ENCODE measurements around the gene RTTN.

The RTTN gene

DNA sequence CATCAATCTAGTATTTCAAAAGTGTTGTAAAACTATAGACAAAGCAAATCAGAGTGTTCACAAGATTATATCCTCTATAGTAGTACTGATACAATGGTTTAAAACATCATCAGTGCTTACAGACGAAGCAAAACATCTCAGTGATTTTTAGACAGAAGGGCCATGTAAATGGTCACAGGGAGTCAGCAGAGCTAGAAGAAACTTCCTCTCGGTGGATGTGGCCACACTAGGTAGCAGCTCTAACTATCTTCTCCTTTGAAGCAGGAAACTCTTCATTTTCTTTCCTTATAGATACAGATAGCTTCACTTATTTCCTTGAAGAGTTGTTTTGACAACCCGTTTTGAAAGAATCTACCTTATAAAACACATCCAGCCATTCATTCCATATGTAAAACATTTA lies 177.4 kb downstream of the RTTN start:
- DNase-seq (ENCODE audit: low read depth): no peak
- no peak overlapping the region for H3K4me3 ChIP-seq (replicated peaks; ENCODE audit: low read depth, low read length)

DNA sequence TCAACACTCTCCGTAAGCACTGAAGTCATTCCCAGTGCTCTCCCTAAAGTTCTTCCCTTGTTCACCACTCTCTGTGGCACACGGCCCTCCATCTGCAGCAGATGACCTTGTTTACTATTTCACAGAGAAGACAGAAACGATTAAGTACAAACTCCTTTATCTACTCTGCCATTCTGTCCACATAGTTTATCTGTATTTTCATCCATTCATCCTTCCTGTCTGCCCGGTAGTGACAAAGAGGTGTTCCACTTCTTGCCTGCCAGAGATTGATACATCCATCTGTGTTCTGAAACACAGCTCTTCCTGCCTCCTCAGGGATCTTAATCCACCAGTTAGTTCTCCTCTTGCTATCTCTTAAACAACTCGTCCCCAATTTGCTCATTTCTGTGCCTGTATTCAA lies 179.9 kb downstream of the RTTN start:
- H3K4me3 ChIP-seq (replicated peaks; ENCODE audit: low read depth, low read length): no peak overlapping the region
- TF ChIP-seq, protein P1, sequence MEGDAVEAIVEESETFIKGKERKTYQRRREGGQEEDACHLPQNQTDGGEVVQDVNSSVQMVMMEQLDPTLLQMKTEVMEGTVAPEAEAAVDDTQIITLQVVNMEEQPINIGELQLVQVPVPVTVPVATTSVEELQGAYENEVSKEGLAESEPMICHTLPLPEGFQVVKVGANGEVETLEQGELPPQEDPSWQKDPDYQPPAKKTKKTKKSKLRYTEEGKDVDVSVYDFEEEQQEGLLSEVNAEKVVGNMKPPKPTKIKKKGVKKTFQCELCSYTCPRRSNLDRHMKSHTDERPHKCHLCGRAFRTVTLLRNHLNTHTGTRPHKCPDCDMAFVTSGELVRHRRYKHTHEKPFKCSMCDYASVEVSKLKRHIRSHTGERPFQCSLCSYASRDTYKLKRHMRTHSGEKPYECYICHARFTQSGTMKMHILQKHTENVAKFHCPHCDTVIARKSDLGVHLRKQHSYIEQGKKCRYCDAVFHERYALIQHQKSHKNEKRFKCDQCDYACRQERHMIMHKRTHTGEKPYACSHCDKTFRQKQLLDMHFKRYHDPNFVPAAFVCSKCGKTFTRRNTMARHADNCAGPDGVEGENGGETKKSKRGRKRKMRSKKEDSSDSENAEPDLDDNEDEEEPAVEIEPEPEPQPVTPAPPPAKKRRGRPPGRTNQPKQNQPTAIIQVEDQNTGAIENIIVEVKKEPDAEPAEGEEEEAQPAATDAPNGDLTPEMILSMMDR (IDR thresholded peaks at IDR 0.05; ENCODE audit: low read length, missing control alignments): no peak
- no peak for DNase-seq (ENCODE audit: low read depth)

More for the DNA sequence above, 177.4 kb downstream of the RTTN start:
- TF ChIP-seq, protein P1 (IDR thresholded peaks at IDR 0.05; ENCODE audit: low read length, missing control alignments): no peak

DNA sequence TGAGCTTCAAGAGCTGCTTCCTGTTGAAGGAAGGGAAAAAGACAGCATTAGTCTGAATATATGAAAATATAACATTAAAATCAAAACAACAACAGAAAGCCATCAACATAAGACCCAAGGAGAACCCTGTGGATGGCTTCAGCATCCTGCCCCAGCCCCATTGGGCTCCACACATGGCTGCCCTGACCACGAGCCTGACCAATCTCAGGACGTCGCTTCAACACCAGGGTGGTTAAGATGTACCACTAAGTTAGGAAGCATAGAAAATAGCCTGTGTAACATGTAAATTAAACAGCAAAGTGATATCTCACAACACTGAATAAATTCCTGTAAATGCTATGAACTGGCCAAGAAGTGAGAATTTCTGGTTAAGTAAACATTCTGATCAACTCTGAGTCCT lies 180.7 kb downstream of the RTTN start:
- TF ChIP-seq, protein P1 (IDR thresholded peaks at IDR 0.05; ENCODE audit: low read length, missing control alignments): no peak
- H3K4me3 ChIP-seq (replicated peaks; ENCODE audit: low read depth, low read length): no peak overlapping the region
- no peak for DNase-seq (ENCODE audit: low read depth)

DNA sequence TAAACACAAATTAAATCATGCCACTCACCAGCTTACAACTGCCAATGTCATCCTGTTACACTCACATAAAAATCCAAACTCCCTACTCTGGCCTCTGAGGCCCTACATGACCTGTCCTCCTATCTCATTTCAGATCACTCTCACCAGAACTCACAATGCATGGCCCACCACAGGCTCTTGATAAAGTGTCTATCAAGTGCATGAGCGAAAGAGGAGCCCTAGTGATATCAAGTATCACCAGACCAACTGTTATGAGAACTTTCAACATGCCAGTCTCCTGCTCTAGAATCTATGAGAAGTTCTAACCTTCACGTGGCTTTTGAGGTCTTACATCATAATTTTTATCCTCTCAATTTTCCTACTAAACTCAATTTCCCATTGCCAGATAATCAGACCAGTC lies 181.4 kb downstream of the RTTN start:
- TF ChIP-seq, protein P1 (IDR thresholded peaks at IDR 0.05; ENCODE audit: low read length, missing control alignments): no peak
- no peak for DNase-seq (ENCODE audit: low read depth)
- H3K4me3 ChIP-seq (replicated peaks; ENCODE audit: low read depth, low read length): no peak overlapping the region

DNA sequence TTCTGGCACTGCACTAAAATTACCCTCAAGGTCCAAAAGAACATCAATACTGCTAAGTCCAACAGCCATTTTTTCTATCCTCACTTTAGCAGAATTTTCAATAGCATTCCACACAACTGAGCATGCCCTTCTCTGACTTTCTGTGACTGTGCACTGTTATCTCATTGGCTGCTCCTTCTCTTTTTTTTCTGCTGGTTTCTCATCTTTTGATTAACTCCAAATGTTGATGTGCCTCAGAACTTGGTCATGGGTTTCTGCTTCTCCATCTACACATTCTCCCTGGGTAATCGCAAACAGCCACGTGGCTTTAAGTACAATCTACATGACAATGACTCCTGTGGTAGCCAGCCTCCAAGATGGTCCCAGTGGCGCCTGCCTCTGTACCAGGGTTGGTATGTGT lies 182.9 kb downstream of the RTTN start:
- TF ChIP-seq, protein P1 (IDR thresholded peaks at IDR 0.05; ENCODE audit: low read length, missing control alignments): no peak
- no peak for DNase-seq (ENCODE audit: low read depth)
- H3K4me3 ChIP-seq (replicated peaks; ENCODE audit: low read depth, low read length): no peak overlapping the region

DNA sequence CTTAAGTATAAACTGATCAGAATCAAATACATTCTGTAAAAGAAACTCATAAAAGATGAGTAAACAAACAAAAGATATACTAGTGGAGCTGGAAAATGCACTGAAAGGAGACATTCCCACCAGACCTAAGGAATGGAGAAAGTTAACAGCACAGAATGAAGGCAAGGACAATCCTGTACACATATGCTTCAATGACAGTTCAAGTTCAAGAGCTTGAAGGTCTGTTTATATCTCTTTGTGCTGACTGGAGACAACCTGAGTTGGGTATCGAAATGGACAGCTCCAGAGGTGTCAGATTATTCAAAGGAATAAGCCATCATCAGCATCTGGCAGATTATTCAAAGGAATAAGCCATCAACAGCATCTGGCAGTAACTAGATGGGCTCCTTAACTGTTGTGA lies 184.0 kb downstream of the RTTN start:
- TF ChIP-seq, protein P1 (IDR thresholded peaks at IDR 0.05; ENCODE audit: low read length, missing control alignments): no peak
- H3K4me3 ChIP-seq (replicated peaks; ENCODE audit: low read depth, low read length): no peak overlapping the region
- DNase-seq (ENCODE audit: low read depth): no peak

DNA sequence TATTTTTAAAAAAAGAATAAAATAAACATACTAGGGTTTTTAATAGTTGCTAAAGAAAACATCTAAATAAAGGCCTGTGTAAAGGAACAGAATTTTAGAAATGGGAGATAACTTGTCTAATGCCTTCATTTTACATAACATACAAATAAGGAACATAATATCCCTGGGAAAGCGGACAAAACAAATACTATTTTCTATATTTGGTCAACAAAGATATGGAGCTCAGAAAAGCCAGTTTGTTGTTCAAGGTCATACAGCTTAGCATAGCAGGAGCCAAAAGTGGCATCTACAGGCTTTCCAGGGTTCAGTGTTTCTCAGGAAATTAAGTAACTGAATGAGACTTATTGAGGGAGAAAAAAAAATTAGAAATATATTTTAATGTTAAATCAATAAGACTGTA lies 184.4 kb downstream of the RTTN start:
- H3K4me3 ChIP-seq (replicated peaks; ENCODE audit: low read depth, low read length): no peak overlapping the region
- TF ChIP-seq, protein P1 (IDR thresholded peaks at IDR 0.05; ENCODE audit: low read length, missing control alignments): no peak
- DNase-seq (ENCODE audit: low read depth): no peak

Measured in fibroblast of pulmonary artery (primary cell).